HG02798 (cell line): ENCODE results near the gene UBE2J2.
A peak's percentile ranks its signal among the peaks of the same experiment; 100 is the strongest.

ENCODE experiments used
- ATAC-seq: cut with Tn5 transposase; IDR thresholded peaks from one replicate; pipeline ENCODE4 v1.9.1; 2021; ENCODE audit warnings: mild to moderate bottlenecking; ENCODE audit not compliant: unreplicated experiment, poor library complexity

Gene UBE2J2

GRCh38 chr1:1282998-1283397 is 9.3 kb upstream of the UBE2J2 start:
- ATAC-seq, result no peak

GRCh38 chr1:1281533-1282321 is 8.1 kb upstream of the UBE2J2 start:
- no peak for ATAC-seq

- ATAC-seq, result no peak
Measured at GRCh38 chr1:1280782-1281481, 7.3 kb upstream of the UBE2J2 start.

- no peak for ATAC-seq
Measured at GRCh38 chr1:1279028-1279427, 5.4 kb upstream of the UBE2J2 start.

GRCh38 chr1:1278620-1279019 is 5.0 kb upstream of the UBE2J2 start:
- no peak for ATAC-seq

GRCh38 chr1:1275836-1276235 is 2.2 kb upstream of the UBE2J2 start:
- no peak for ATAC-seq

- no peak for ATAC-seq
Measured at GRCh38 chr1:1274931-1275431, 1.3 kb upstream of the UBE2J2 start.

GRCh38 chr1:1274299-1274930 is 761 bp upstream of the UBE2J2 start:
- no peak for ATAC-seq

- ATAC-seq, result peak; percentile 5
Measured at GRCh38 chr1:1273209-1273511, 494 bp downstream of the UBE2J2 start.

- no peak for ATAC-seq
Measured at GRCh38 chr1:1272341-1273208, 1.1 kb downstream of the UBE2J2 start.

GRCh38 chr1:1270813-1271212 is 2.8 kb downstream of the UBE2J2 start:
- no peak for ATAC-seq

GRCh38 chr1:1268284-1268682 is 5.4 kb downstream of the UBE2J2 start:
- no peak for ATAC-seq

GRCh38 chr1:1267488-1268283 is 6.0 kb downstream of the UBE2J2 start:
- no peak for ATAC-seq

GRCh38 chr1:1264868-1265272 is 8.8 kb downstream of the UBE2J2 start:
- ATAC-seq, result no peak

GRCh38 chr1:1264026-1264425 is 9.6 kb downstream of the UBE2J2 start:
- ATAC-seq, result no peak

- ATAC-seq, result no peak
Measured at GRCh38 chr1:1262758-1263157, 10.9 kb downstream of the UBE2J2 start.

GRCh38 chr1:1262071-1262470 is 11.6 kb downstream of the UBE2J2 start:
- no peak for ATAC-seq

- ATAC-seq, result no peak
Measured at GRCh38 chr1:1260843-1261560, 12.7 kb downstream of the UBE2J2 start.
